GM19238 (cell line): Measurements from ENCODE around the gene STARD10.

Experiments
- DNase-seq: peaks from one replicate; pipeline ENCODE4 v3.0.0; 2011; ENCODE audit warnings: low spot score; ENCODE audit not compliant: insufficient read length

The STARD10 gene

GRCh38 chr11:72781313-72782080 lies 12.3 kb downstream of the STARD10 start:
- DNase-seq = peak; percentile 82

- DNase-seq = no peak
Measured at GRCh38 chr11:72781063-72781312, 12.9 kb downstream of the STARD10 start.

GRCh38 chr11:72780296-72781062 lies 13.4 kb downstream of the STARD10 start:
- no peak for DNase-seq

DNA sequence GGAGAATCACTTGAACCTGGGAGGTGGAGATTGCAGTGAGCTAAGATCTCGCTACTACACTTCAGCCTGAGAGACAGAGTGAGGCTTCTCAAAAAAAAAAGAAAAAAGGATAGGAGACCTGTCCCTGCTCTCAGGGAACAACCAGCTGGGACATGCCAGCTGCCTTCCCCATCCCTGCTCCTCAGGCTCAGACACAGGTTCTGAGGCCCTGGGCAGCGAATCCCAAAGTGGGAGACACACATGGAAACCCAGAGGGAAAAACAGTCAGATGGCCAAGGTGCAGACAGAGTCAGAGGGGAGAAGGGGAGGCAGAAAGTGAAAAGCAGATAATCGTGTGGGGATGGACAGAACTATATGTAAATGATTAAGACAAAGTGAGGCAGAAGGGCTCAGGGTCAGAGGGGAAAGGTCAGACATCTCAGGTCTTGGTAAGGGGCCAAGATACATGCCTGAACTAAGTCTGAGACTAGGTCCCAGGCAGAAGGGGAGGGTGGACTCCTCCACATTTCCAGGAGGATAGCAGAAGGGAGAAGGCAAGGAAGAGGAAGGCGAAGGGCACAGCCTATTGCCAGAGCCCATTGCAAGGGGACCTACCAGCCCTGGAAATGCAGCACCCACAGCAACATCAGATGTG lies 14.2 kb downstream of the STARD10 start:
- no peak for DNase-seq

- no peak for DNase-seq
Measured at GRCh38 chr11:72778535-72779494, 15.0 kb downstream of the STARD10 start.

- DNase-seq = no peak
Measured at GRCh38 chr11:72777755-72778278, 16.0 kb downstream of the STARD10 start.

DNA sequence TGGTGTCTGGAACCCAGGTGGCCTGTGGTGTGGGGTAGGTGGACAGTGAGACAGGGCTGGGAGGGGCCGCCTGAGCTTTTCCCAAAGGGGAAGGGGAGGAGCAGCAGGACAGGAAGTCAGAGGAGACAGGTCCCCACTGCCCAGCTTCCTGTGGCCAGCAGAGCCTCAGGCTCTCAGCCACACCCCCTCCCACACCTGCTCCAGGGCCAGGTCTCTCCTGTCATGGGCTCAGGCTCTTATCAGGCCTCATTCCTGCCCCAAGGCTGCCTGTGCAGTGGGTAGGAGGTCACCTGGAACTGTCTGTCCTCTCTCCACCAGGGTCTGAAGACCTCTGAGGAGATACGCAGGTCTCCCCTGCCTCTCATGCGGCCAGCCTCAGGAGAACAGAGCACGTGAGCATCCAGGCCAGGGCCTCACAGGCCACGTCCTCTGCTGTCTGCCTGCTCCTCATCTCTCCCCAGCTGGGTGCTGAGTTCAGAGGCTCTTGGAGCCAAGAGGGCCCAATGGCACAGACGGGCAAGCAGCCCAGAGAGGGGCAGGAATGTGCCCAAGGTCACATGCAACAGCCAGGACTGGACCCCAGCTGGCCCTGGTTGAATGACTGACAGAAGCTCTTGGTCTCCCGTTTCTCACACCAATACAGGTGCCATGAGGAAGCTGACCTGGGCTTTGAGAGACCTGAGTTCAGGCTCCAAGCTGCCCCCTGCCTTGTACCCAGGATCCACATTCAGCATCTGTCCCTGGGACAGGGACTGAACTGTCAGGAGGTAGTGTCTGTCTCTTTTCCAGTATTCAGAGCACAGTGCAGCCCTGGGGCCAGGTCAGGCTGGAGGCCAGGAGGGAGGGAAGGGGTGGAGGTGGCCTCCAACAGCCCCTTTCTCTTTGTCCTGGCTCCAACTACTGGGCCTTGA lies 16.7 kb downstream of the STARD10 start:
- DNase-seq = no peak

DNA sequence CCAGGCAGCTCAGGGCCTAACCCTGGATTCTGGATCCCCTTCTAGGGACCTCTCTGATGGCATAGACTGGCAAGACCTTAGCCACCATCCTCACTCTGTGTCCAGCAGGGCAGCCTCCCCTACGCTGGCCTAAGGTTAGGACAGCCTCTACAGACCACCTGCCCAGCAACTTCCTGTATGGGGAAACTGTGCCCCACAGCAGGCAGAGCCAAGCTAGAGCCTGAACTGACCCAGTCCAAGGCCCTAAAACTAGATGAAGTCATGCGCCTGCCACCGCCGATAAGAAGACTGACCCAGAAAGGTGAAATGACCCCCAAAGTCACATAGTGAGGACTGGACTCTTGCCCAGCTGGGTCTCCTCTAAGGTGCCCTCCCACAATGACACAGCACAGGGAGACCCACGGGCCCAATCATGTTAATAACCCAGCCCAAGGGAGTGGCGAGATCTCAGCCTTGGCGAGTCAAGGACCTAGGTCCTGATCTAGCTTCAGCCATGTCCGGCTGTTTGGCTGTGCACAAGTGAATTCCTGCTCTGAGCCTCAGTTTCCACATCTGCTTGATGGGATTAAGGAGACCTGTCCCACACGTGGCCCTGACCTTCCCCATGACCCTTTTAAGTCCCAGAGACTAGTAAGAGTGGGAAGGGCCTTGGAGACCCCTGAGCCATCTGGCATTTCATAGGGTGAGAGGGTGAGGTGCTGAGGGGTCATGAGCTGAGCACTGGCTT lies 17.6 kb downstream of the STARD10 start:
- no peak for DNase-seq

- no peak for DNase-seq
Measured at GRCh38 chr11:72775288-72776110, 18.3 kb downstream of the STARD10 start.

DNA sequence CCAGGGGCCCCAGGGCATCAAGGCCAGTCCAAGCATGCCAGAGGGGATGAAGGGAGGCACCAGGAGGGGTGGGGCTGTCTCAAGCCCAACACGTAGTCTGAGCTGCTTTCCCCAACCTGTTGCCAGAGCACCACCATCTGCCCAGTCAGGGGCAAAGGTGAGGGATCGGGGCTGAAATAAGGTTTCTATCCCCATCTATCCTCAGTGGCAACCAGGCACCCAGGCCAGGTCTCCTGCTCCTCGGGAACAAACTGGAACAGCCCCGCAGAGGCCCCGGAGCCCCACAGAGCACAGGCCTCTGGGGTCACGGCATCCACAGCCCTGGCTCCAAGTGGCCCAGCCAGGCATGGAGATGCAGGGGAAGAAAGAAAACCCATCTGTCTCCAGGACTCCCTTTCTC lies 19.3 kb downstream of the STARD10 start:
- DNase-seq = no peak

GRCh38 chr11:72773696-72774095 lies 20.2 kb downstream of the STARD10 start:
- DNase-seq = no peak

GRCh38 chr11:72773291-72773690 lies 20.6 kb downstream of the STARD10 start:
- no peak for DNase-seq

- no peak for DNase-seq
Measured at GRCh38 chr11:72772059-72772458, 21.8 kb downstream of the STARD10 start.

DNA sequence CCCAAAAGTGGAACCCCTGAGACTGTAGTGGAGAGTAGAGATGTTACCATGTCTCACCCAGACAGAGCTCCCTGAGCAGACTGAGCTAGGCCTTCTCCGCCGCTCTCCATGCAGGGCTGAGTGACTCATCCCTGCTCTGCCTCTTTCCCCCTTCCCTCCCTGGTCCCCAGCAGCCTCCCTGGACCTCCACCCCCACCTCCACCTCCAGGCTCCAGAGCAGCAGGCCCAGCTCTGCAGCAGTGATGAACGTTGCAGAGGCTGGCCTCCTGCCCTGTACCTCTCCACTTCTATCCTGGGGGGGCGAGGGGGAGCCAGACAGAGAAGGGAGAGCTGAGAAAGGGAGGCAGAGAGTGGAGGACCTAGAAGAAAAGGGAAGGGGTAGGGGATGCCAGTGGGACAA lies 22.3 kb downstream of the STARD10 start:
- no peak for DNase-seq

GRCh38 chr11:72770799-72771198 lies 23.0 kb downstream of the STARD10 start:
- DNase-seq = no peak

DNA sequence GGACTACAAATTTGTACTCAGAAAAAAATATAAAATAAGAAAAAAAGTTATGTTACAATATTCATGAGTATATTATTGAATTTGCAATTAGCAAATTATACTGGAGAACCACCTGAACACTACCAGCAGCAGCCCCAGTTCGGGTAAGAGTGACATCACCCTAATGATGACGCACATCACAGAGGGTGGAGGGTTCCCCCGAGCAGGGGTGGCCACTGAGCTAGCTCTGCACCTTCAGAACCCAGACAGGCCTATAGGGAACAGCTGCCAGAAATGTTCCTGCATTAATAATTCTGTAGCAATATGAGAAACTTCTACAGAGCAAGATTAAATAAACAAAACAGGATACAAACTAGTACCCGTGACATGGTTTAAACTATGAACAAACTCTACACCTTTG lies 24.2 kb downstream of the STARD10 start:
- DNase-seq = no peak

DNA sequence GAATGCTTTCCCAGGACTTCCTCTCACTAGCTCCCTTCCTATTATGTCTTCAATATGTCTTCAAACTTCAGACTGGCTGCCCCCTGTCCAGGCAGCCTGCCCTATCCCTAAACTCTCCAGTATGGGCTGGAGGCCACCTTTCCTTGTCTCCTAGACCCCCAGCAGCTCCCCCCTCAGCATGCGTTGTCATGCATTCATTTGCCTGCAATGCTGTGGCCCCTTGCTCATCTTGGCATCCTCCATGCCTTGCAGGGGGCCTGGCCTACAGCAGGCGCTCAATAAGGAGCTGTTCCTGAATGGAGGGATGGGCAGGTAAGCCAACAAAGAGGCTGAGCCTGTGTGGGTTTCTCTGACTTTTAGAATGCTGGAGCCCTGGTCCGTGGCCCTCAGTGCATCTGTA lies 25.3 kb downstream of the STARD10 start:
- DNase-seq = no peak

GRCh38 chr11:72767203-72768062 lies 26.4 kb downstream of the STARD10 start:
- DNase-seq = no peak
